Activated CD8-positive, alpha-beta T cell treated with anti-CD3 and anti-CD28 coated beads for 36 hours (primary cell): Measurements from ENCODE around the gene POU2F3. TPM values are rescaled to one million over a fixed set of nuclear protein-coding genes. Genes with fewer than 3 reads are reported as not detected.

Source experiments
- ATAC-seq: fragments of 200-7000 bp; cut with Tn5 transposase; one replicate; pipeline ENCODE4 v1.10.0; 2021; ENCODE audit warnings: mild to moderate bottlenecking, moderate library complexity
- CTCF ChIA-PET: fragments of 350-600 bp; sonication (Branson Sonifier 250); formaldehyde crosslinking; loops from one replicate; lab custom pipeline; 2021; ENCODE audit warnings: antibody characterized with exemption; lab: Charles Lee
- POLR2A ChIA-PET: fragments of 350-600 bp; sonication (Branson Sonifier 250); formaldehyde crosslinking; loops from one replicate; lab custom pipeline; 2021; ENCODE audit warnings: antibody characterized with exemption; lab: Charles Lee
- DNase-seq: peaks from one replicate; pipeline ENCODE4 v3.0.0-alpha.2; 2020
- H3K27ac Mint-ChIP-seq: one replicate; pipeline ENCODE4 v1.8.0; 2021; ENCODE audit warnings: mild to moderate bottlenecking, mixed read lengths
- H3K27me3 Mint-ChIP-seq: one replicate; pipeline ENCODE4 v1.8.0; 2021; ENCODE audit warnings: mixed read lengths
- H3K36me3 Mint-ChIP-seq: one replicate; pipeline ENCODE4 v1.8.0; 2021; ENCODE audit warnings: low read depth, mixed read lengths
- H3K4me1 Mint-ChIP-seq: one replicate; pipeline ENCODE4 v1.8.0; 2021; ENCODE audit warnings: low read depth, mixed read lengths
- H3K4me3 Mint-ChIP-seq: one replicate; pipeline ENCODE4 v1.8.0; 2021; ENCODE audit warnings: mild to moderate bottlenecking, moderate library complexity, mixed read lengths
- H3K9me3 Mint-ChIP-seq: one replicate; pipeline ENCODE4 v1.8.0; 2021; ENCODE audit warnings: mixed read lengths
- intact Hi-C: fragments of 100-400 bp; cut with micrococcal nuclease; formaldehyde crosslinking; loops from one replicate; pipeline ENCODE4 v1.10.0; 2022
- total RNA-seq, 2 experiments: library from RNA; stranded (reverse); gene quantifications; one replicate each; pipeline ENCODE4 v1.2.3, GENCODE V29; 2021
- TF ChIP-seq, protein P1 (sequence below): fragments of 200-600 bp; IDR thresholded peaks from one replicate; pipeline ENCODE4 v1.8.0; 2022; ENCODE audit warnings: antibody characterized with exemption, mild to moderate bottlenecking

POU2F3 gene
- total RNA-seq, 2 experiments from 2014 or later: not detected

DNA sequence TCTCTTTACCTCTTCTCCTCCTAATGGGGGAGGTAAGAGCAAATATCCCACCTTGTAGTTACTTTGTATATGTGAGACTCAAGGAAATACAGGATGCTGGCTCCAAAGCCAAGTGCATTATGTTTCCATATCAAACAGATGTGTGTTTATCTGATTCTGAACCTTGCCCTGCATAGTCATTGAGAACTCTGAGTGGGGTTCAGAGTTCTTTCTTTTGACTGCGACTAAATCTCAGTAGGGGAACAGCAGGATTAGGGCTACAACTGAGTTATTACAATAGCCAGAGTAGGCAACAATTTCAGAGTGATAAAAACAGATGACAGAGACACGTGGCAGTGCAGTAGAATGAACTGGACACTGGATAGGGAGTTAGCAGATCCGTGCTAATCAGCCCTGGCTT is 51.0 kb downstream of the POU2F3 start:
- Mint-ChIP-seq H3K9me3 (no peaks in the 10 kb centered on the region), H3K4me3 (no peak overlapping the region), H3K27me3 (peaks cover 39% of the 10 kb centered on the region), H3K4me1 (no peaks in the 10 kb centered on the region), H3K27ac (no peak overlapping the region), H3K36me3 (no peaks in the 10 kb centered on the region)
- ChIA-PET POLR2A (no interaction called here), CTCF (interaction anchor here (0.7 to 2.3 kb wide), 2 partner anchors 8 to 12 kb away, joined by 7 read pairs; no protein-coding TSS in a partner anchor)
- intact Hi-C loops: no loop called here
- TF ChIP-seq, protein P1, sequence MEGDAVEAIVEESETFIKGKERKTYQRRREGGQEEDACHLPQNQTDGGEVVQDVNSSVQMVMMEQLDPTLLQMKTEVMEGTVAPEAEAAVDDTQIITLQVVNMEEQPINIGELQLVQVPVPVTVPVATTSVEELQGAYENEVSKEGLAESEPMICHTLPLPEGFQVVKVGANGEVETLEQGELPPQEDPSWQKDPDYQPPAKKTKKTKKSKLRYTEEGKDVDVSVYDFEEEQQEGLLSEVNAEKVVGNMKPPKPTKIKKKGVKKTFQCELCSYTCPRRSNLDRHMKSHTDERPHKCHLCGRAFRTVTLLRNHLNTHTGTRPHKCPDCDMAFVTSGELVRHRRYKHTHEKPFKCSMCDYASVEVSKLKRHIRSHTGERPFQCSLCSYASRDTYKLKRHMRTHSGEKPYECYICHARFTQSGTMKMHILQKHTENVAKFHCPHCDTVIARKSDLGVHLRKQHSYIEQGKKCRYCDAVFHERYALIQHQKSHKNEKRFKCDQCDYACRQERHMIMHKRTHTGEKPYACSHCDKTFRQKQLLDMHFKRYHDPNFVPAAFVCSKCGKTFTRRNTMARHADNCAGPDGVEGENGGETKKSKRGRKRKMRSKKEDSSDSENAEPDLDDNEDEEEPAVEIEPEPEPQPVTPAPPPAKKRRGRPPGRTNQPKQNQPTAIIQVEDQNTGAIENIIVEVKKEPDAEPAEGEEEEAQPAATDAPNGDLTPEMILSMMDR: no peak
- no peak for ATAC-seq
- DNase-seq: no peak

- H3K4me3 Mint-ChIP-seq: no peak overlapping the region
- no peak overlapping the region for H3K27ac Mint-ChIP-seq
- intact Hi-C loops: no loop called here
- no peaks in the 10 kb centered on the region for H3K4me1 Mint-ChIP-seq
- H3K36me3 Mint-ChIP-seq: no peaks in the 10 kb centered on the region
- DNase-seq (no peak), ATAC-seq (no peak)
- H3K9me3 Mint-ChIP-seq: no peaks in the 10 kb centered on the region
- ChIA-PET POLR2A (no interaction called here), CTCF (interaction anchor here (1.5 to 14.6 kb wide), 2 partner anchors 10 to 61 kb away, joined by 8 to 437 read pairs; partner anchors contain the start of gene POU2F3)
- TF ChIP-seq, protein P1: no peak
- H3K27me3 Mint-ChIP-seq: peaks cover 35% of the 10 kb centered on the region
Observed at GRCh38 chr11:120293038-120293800, 53.3 kb downstream of the POU2F3 start.

- ChIA-PET POLR2A (no interaction called here), CTCF (interaction anchor here (1.5 to 14.6 kb wide), 2 partner anchors 9 to 62 kb away, joined by 8 to 437 read pairs; partner anchors contain the start of gene POU2F3)
- ATAC-seq (no peak), DNase-seq (no peak)
- Mint-ChIP-seq H3K4me1 (no peaks in the 10 kb centered on the region), H3K27ac (no peak overlapping the region), H3K36me3 (no peaks in the 10 kb centered on the region), H3K4me3 (no peak overlapping the region), H3K27me3 (peaks cover 36% of the 10 kb centered on the region), H3K9me3 (no peaks in the 10 kb centered on the region)
- TF ChIP-seq, protein P1: no peak
- intact Hi-C loops: no loop called here
Observed at GRCh38 chr11:120294096-120294495, 54.2 kb downstream of the POU2F3 start.

DNA sequence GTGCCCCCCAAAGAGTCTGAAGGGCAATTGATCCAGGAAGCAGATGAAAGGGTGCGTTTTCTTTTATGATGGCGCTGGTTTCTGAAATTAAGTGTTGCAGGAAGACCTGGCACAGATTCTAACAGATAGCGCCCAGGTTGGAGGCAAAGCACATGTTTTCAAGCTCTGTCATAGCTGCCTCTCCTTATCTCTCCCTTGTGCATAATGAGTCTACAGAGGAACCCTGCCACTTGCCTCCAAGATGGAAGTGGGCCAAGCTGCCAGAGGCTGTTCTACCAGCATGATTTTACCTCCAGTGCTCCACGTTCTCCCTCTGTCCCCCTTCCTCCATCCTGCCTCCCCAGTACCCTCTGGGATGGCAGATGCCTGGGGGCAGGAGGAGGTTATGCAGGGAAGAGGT is 55.2 kb downstream of the POU2F3 start:
- CTCF ChIA-PET: interaction anchor here (1.5 to 14.6 kb wide), 2 partner anchors 8 to 63 kb away, joined by 8 to 437 read pairs; partner anchors contain the start of gene POU2F3
- no peak overlapping the region for H3K4me3 Mint-ChIP-seq
- no peaks in the 10 kb centered on the region for H3K9me3 Mint-ChIP-seq
- POLR2A ChIA-PET: no interaction called here
- no peaks in the 10 kb centered on the region for H3K36me3 Mint-ChIP-seq
- peaks cover 33% of the 10 kb centered on the region for H3K27me3 Mint-ChIP-seq
- intact Hi-C loops: no loop called here
- H3K27ac Mint-ChIP-seq: no peak overlapping the region
- no peaks in the 10 kb centered on the region for H3K4me1 Mint-ChIP-seq
- ATAC-seq: no peak
- TF ChIP-seq, protein P1: no peak
- DNase-seq: no peak

- Mint-ChIP-seq H3K27me3 (peaks cover 29% of the 10 kb centered on the region), H3K27ac (no peak overlapping the region), H3K9me3 (no peaks in the 10 kb centered on the region), H3K4me3 (no peak overlapping the region), H3K4me1 (no peaks in the 10 kb centered on the region), H3K36me3 (no peaks in the 10 kb centered on the region)
- intact Hi-C loops: no loop called here
- ChIA-PET POLR2A (no interaction called here), CTCF (interaction anchor here (14.6 kb wide), 1 partner anchor 64 kb away, joined by 437 read pairs; the partner anchor contains the start of gene POU2F3)
- ATAC-seq (no peak), DNase-seq (no peak)
- TF ChIP-seq, protein P1: no peak
Observed at GRCh38 chr11:120296554-120296953, 56.6 kb downstream of the POU2F3 start.
